PFSK-1 (cell line): ENCODE data around the gene ZNF608.

Source experiments
- FOXP2 ChIP-seq: optimal IDR thresholded peaks from 2 replicates; pipeline ENCODE3; 2011; ENCODE audit warnings: borderline replicate concordance, control low read depth, inconsistent platforms; ENCODE audit not compliant: insufficient read depth; ENCODE audit errors: extremely low read length, extremely low read depth
- POLR2AphosphoS5 ChIP-seq: IDR thresholded peaks from 2 replicates; pipeline ENCODE4 v1.6.1; 2012; ENCODE audit warnings: low read depth, mild to moderate bottlenecking, control low read depth, low read length, moderate library complexity
- SIN3A ChIP-seq: IDR thresholded peaks from 2 replicates; pipeline ENCODE4 v1.6.1; 2012; ENCODE audit warnings: mild to moderate bottlenecking, low read length, moderate library complexity, borderline replicate concordance; ENCODE audit not compliant: insufficient read depth
- TAF1 ChIP-seq: IDR thresholded peaks from 2 replicates; pipeline ENCODE4 v1.6.1; 2012; ENCODE audit warnings: low read length, control low read depth, borderline replicate concordance; ENCODE audit not compliant: insufficient read depth
- TF ChIP-seq, protein P1 (sequence below), 2 experiments: IDR thresholded peaks; 2 replicates each; pipeline versions ENCODE4 v1.6.1 to v1.8.0; 2011 to 2012; ENCODE audit warnings: low read depth in 2 of 2, low read length in 2 of 2, control low read depth in 1 of 2, inconsistent platforms in 1 of 2, mild to moderate bottlenecking in 1 of 2, moderate library complexity in 1 of 2; ENCODE audit not compliant: insufficient read depth in 1 of 2

The ZNF608 gene

DNA sequence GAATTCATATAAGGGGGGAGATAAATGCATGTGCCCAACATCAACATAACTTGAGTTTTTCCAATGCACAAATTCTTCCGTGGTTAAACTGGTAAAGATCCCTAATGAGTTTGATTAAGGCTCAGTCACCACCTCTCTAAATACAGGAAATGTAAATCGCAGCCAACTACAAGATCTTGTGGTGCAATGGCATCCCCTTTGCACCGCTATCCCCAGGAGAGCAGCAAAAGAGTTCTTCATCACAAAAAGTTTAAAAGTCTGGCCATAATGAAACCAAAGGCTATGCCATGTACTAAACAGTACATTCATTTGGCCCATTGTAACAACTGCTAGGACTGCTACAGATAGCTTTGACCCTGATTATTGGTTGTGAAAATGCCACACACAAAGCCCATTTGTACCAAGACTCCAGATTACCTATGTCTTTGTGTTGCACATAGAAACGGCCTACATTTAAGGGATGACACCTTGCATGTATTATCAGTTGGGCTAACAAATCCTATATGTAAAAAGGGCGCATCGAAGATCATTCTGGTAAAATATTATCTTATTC lies 44.5 kb downstream of the ZNF608 start:
- TF ChIP-seq POLR2AphosphoS5 (no peak), SIN3A (no peak), TAF1 (no peak), FOXP2 (no peak)
- TF ChIP-seq, protein P1, sequence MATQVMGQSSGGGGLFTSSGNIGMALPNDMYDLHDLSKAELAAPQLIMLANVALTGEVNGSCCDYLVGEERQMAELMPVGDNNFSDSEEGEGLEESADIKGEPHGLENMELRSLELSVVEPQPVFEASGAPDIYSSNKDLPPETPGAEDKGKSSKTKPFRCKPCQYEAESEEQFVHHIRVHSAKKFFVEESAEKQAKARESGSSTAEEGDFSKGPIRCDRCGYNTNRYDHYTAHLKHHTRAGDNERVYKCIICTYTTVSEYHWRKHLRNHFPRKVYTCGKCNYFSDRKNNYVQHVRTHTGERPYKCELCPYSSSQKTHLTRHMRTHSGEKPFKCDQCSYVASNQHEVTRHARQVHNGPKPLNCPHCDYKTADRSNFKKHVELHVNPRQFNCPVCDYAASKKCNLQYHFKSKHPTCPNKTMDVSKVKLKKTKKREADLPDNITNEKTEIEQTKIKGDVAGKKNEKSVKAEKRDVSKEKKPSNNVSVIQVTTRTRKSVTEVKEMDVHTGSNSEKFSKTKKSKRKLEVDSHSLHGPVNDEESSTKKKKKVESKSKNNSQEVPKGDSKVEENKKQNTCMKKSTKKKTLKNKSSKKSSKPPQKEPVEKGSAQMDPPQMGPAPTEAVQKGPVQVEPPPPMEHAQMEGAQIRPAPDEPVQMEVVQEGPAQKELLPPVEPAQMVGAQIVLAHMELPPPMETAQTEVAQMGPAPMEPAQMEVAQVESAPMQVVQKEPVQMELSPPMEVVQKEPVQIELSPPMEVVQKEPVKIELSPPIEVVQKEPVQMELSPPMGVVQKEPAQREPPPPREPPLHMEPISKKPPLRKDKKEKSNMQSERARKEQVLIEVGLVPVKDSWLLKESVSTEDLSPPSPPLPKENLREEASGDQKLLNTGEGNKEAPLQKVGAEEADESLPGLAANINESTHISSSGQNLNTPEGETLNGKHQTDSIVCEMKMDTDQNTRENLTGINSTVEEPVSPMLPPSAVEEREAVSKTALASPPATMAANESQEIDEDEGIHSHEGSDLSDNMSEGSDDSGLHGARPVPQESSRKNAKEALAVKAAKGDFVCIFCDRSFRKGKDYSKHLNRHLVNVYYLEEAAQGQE (IDR thresholded peaks at IDR 0.05; ENCODE audit: insufficient read depth in 1 of 2, low read depth in 2 of 2, low read length in 2 of 2), result no peak

DNA sequence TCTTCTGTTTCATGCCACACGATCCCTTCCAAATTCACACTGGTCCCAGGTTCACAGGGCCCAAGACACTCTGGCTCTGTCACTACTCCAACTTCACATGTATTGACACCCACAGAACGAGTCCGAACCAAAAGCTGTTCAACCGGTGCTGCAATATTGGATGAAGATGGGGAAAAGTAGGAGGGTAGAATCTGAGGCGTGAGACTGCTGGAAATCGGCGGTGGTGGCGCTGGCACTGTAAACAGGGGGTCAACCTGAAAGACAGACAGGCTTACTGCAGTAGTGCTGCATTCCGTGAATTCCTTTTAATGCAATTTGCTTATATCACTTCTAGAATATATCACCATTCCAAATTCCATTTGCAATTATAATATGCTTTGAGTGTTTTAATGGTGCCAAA lies 45.4 kb downstream of the ZNF608 start:
- TF ChIP-seq TAF1 (no peak), SIN3A (no peak), POLR2AphosphoS5 (no peak), FOXP2 (no peak)
- TF ChIP-seq, protein P1 (IDR thresholded peaks at IDR 0.05; ENCODE audit: insufficient read depth in 1 of 2, low read depth in 2 of 2, low read length in 2 of 2), result no peak

DNA sequence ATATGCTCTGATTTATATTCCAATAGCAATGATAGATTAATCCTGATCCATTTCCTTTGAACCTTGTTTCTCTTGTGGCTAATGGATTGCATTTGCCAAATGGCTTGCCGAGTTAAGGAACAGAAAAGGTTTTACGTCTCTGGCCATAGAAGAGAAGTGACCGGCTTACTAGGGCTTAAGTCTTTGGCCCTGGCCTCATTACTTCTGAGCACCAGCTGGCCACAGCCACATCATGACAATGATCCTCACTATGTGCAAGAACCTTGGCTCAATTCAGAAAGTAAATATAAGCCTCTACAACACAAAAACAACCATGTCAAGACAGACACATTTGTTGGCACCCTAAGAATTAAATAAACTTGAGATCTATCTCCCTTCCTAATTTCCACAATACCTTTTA lies 46.1 kb downstream of the ZNF608 start:
- TF ChIP-seq, protein P1 (IDR thresholded peaks at IDR 0.05; ENCODE audit: insufficient read depth in 1 of 2, low read depth in 2 of 2, low read length in 2 of 2), result no peak
- TF ChIP-seq POLR2AphosphoS5, result no peak
- no peak for TF ChIP-seq FOXP2
- TF ChIP-seq TAF1, result no peak
- no peak for TF ChIP-seq SIN3A

DNA sequence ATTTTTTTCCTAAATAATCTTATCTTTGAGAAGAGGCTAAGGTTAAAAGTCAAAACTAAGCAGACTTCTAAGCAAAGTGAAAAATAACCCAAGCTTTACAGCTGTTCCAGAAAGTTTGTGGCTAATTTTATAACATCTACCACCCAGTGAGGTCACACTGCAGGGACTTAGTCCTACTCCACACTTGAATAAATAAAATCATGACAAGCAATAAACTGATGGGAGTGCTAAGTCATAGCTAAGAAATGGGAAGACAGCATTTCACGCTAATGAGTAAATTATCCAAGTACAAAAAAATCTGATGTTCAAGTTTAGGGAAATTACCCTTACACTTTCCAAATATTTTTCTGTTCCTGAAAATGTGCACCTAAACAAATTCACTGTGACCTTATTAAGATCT lies 47.7 kb downstream of the ZNF608 start:
- TF ChIP-seq FOXP2, result no peak
- TF ChIP-seq SIN3A, result no peak
- no peak for TF ChIP-seq POLR2AphosphoS5
- TF ChIP-seq, protein P1 (IDR thresholded peaks at IDR 0.05; ENCODE audit: insufficient read depth in 1 of 2, low read depth in 2 of 2, low read length in 2 of 2), result no peak
- TF ChIP-seq TAF1, result no peak
